ENCODE data around the gene PSMD8. TPM values are rescaled to one million over a fixed set of nuclear protein-coding genes. Genes with fewer than 3 reads are reported as not detected.

Gene PSMD8
- total RNA-seq, 1 experiment from 2014 or later, result 195 TPM

GRCh38 chr19:38384209-38385027 lies 10.0 kb downstream of the PSMD8 start:
- Histone ChIP-seq H3K79me2 (ENCODE audit: insufficient read depth, low read length) (peaks cover 15% of the 10 kb centered on the region; the same call in 1 of the 2 replicates), H3K4me2 (ENCODE audit: low read length) (no peak overlapping the region), H3K27ac (ENCODE audit: low read depth, low read length) (peak overlapping the region; percentile 19; the same call in 1 of the 2 replicates), H3K36me3 (ENCODE audit: control insufficient read depth in 1 of 2, insufficient read depth in 2 of 2, low read length in 2 of 2) (peaks cover 30 to 35% of the 10 kb centered on the region in 2 experiments; a peak in 3 of 4 replicates), H3K9me3 (ENCODE audit: control insufficient read depth in 1 of 2, insufficient read depth in 1 of 2, low read depth in 1 of 2, low read length in 2 of 2) (no peaks in the 10 kb centered on the region), H3K9me2 (ENCODE audit: insufficient read depth) (no peaks in the 10 kb centered on the region), H3K9ac (ENCODE audit: low read length) (no peak overlapping the region), H3K4me3 (replicated peaks in 1 of 2; ENCODE audit: low read depth in 1 of 2, low read length in 2 of 2) (no peak overlapping the region), H4K20me1 (ENCODE audit: insufficient read depth) (no peaks in the 10 kb centered on the region), H3K27me3 (ENCODE audit: insufficient read depth, low read length) (no peaks in the 10 kb centered on the region), H3K4me1 (ENCODE audit: control insufficient read depth in 1 of 2, insufficient read depth in 2 of 2, low read length in 2 of 2) (peaks cover 7 to 26% of the 10 kb centered on the region in 2 experiments), H2AFZ (ENCODE audit: low read depth, low read length, poor library complexity, severe bottlenecking) (no peak overlapping the region)
- CTCF ChIA-PET, result interaction anchor here (1.0 to 1.6 kb wide), 4 partner anchors 10 to 140 kb away, joined by 3 to 6 read pairs (median 3); partner anchors contain the start of genes FAM98C and PSMD8
- no TSS peak for BruUV-seq (replicated peaks)
- ATAC-seq (no peak), DNase-seq (ENCODE audit: low read depth, low spot score) (no peak)
- intact Hi-C loops (cut with micrococcal nuclease), result no loop called here
- TF ChIP-seq ZFX (IDR thresholded peaks at IDR 0.05), result no peak
- no peak for TF ChIP-seq JUND (IDR thresholded peaks at IDR 0.05)
- TF ChIP-seq CTCF (IDR thresholded peaks at IDR 0.05 in 2 of 3, conservative IDR thresholded peaks at IDR 0.05 in 1 of 3; ENCODE audit: borderline replicate concordance in 1 of 3, insufficient read depth in 1 of 3, low read depth in 2 of 3, low read length in 2 of 3), result peak in 2 of 3 experiments; percentile 14 to 26; a peak in 1 of 6 replicates
- POLR2A ChIA-PET, result interaction anchor here (1.5 kb wide), 1 partner anchor 10 kb away, joined by 4 read pairs; the partner anchor contains the start of gene PSMD8
- RAD21 ChIA-PET (ENCODE audit: low non-redundant PET in 1 of 2, low total read pairs in 2 of 2, uncharacterized antibody in 2 of 2, unreplicated experiment in 2 of 2), result interaction anchor here in 1 of 2 experiments (0.6 kb wide), 1 partner anchor 938 kb away, joined by 4 read pairs; no protein-coding TSS in a partner anchor
